SK-N-SH (cell line): ENCODE measurements around the gene FHIP2A. TPM values are rescaled to one million over a fixed set of nuclear protein-coding genes. Genes with fewer than 3 reads are reported as not detected.

ENCODE experiments used
- CTCF ChIA-PET: fragments of 300-600, 350-600 bp; formaldehyde crosslinking; extraction: SDS; loops from one replicate; lab custom pipeline; 2021; lab: Yijun Ruan, JAX
- POLR2A ChIA-PET: fragments of 350-600 bp; sonication (Branson Sonifier 250); formaldehyde crosslinking; extraction: SDS; loops from one replicate; lab custom pipeline; 2020; ENCODE audit warnings: antibody characterized with exemption, inconsistent platforms; lab: Yijun Ruan, JAX
- DNase-seq: peaks from one replicate; pipeline ENCODE4 v3.0.0; 2012
- H2AFZ ChIP-seq: fragments of 200-600 bp; sonication (generic); 2 replicates; pipeline ENCODE4 v1.8.1; 2016; ENCODE audit warnings: antibody characterized with exemption, mild to moderate bottlenecking, low read depth
- H3F3A ChIP-seq: fragments of 200-600 bp; sonication (generic); replicated peaks from 2 replicates; pipeline ENCODE3; 2016; ENCODE audit warnings: antibody characterized with exemption, mild to moderate bottlenecking; ENCODE audit not compliant: insufficient read depth
- H3K27ac ChIP-seq, 2 experiments: fragments of 200-500 bp in 1 of 2; fragments of 200-600 bp in 1 of 2; sonication (Bioruptor generic) in 1 of 2; sonication (generic), shearing (Covaris generic) in 1 of 2; 2 replicates each; pipeline versions ENCODE4 v1.5.1 to v1.6.1; 2014 to 2016; ENCODE audit warnings: low read depth in 2 of 2, inconsistent platforms in 1 of 2, low read length in 1 of 2, mild to moderate bottlenecking in 1 of 2, mixed read lengths in 1 of 2
- H3K27me3 ChIP-seq: fragments of 200-600 bp; sonication (generic), shearing (Covaris generic); 2 replicates; pipeline ENCODE4 v1.6.1; 2016; ENCODE audit warnings: mixed run types; ENCODE audit not compliant: insufficient read depth
- H3K36me3 ChIP-seq, 2 experiments: fragments of 200-500 bp in 1 of 2; fragments of 200-600 bp in 1 of 2; sonication (Bioruptor generic) in 1 of 2; sonication (generic) in 1 of 2; replicated peaks in 1 of 2; 2 replicates each; pipeline versions ENCODE3 to v1.5.1; 2014 to 2016; ENCODE audit warnings: low read length in 1 of 2, mild to moderate bottlenecking in 1 of 2; ENCODE audit not compliant: insufficient read depth in 2 of 2, control insufficient read depth in 1 of 2
- H3K4me1 ChIP-seq, 2 experiments: fragments of 200-500 bp in 1 of 2; fragments of 200-600 bp in 1 of 2; sonication (Bioruptor generic) in 1 of 2; sonication (generic), shearing (Covaris generic) in 1 of 2; 2 replicates each; pipeline versions ENCODE4 v1.5.1 to v1.6.1; 2014 to 2016; ENCODE audit warnings: low read depth in 1 of 2, low read length in 1 of 2, mixed run types in 1 of 2; ENCODE audit not compliant: insufficient read depth in 2 of 2, control insufficient read depth in 1 of 2
- H3K4me2 ChIP-seq: fragments of 200-600 bp; sonication (generic), shearing (Covaris generic); 2 replicates; pipeline ENCODE4 v1.6.1; 2017; ENCODE audit warnings: mixed run types
- H3K4me3 ChIP-seq, 2 experiments: fragments of 200-500 bp in 1 of 2; fragments of 200-600 bp in 1 of 2; sonication (Bioruptor generic) in 1 of 2; sonication (generic), shearing (Covaris generic) in 1 of 2; 2 replicates each; pipeline versions ENCODE4 v1.5.1 to v1.8.1; 2014 to 2016; ENCODE audit warnings: low read depth in 2 of 2, inconsistent platforms in 1 of 2, low read length in 1 of 2, mild to moderate bottlenecking in 1 of 2, mixed read lengths in 1 of 2, moderate library complexity in 1 of 2
- H3K79me2 ChIP-seq: fragments of 200-600 bp; sonication (generic); 2 replicates; pipeline ENCODE4 v1.8.1; 2017; ENCODE audit warnings: mild to moderate bottlenecking; ENCODE audit not compliant: insufficient read depth
- H3K9ac ChIP-seq: fragments of 200-600 bp; sonication (generic); 2 replicates; pipeline ENCODE4 v1.6.1; 2017; ENCODE audit warnings: mixed run types
- H3K9me2 ChIP-seq: fragments of 200-600 bp; sonication (generic); 2 replicates; pipeline ENCODE4 v1.6.1; 2017; ENCODE audit warnings: mixed run types
- H3K9me3 ChIP-seq: fragments of 200-600 bp; sonication (generic); 2 replicates; pipeline ENCODE4 v1.6.1; 2017; ENCODE audit warnings: mixed run types, mild to moderate bottlenecking, moderate library complexity
- H4K20me1 ChIP-seq: fragments of 200-600 bp; sonication (generic); 2 replicates; pipeline ENCODE4 v1.6.1; 2017; ENCODE audit warnings: mild to moderate bottlenecking, mixed run types; ENCODE audit not compliant: insufficient read depth
- CTCF ChIP-seq: fragments of 200-600 bp; sonication (generic); IDR thresholded peaks from 2 replicates; pipeline ENCODE4 v1.6.1; 2017; ENCODE audit warnings: antibody characterized with exemption, mild to moderate bottlenecking, moderate library complexity
- FOSL2 ChIP-seq: IDR thresholded peaks from 2 replicates; pipeline ENCODE4 v1.4.0; 2012; ENCODE audit warnings: low read depth, mild to moderate bottlenecking, moderate library complexity, borderline replicate concordance
- GABPA ChIP-seq: IDR thresholded peaks from 2 replicates; pipeline ENCODE4 v1.4.0; 2012; ENCODE audit warnings: low read depth, mild to moderate bottlenecking
- MEF2A ChIP-seq: IDR thresholded peaks from 2 replicates; pipeline ENCODE4 v1.4.0; 2012; ENCODE audit warnings: low read depth, borderline replicate concordance
- NFIC ChIP-seq: IDR thresholded peaks from 2 replicates; pipeline ENCODE4 v1.4.0; 2012; ENCODE audit warnings: borderline replicate concordance
- PBX3 ChIP-seq: IDR thresholded peaks from 2 replicates; pipeline ENCODE4; 2012
- RAD21 ChIP-seq: IDR thresholded peaks from 2 replicates; pipeline ENCODE4 v1.6.1; 2012; ENCODE audit warnings: mild to moderate bottlenecking, low read length
- REST ChIP-seq: IDR thresholded peaks from 2 replicates; pipeline ENCODE4 v1.6.1; 2012; ENCODE audit warnings: mild to moderate bottlenecking, low read depth, low read length, moderate library complexity
- RXRA ChIP-seq: IDR thresholded peaks from 2 replicates; pipeline ENCODE4 v1.4.0; 2012; ENCODE audit warnings: low read depth, mild to moderate bottlenecking, borderline replicate concordance
- SIN3A ChIP-seq: IDR thresholded peaks from 2 replicates; pipeline ENCODE4 v1.6.1; 2012; ENCODE audit warnings: low read depth, mild to moderate bottlenecking, low read length, moderate library complexity, borderline replicate concordance
- TCF12 ChIP-seq: IDR thresholded peaks from 2 replicates; pipeline ENCODE4 v1.4.0; 2012
- USF2 ChIP-seq: fragments of 150-350 bp; IDR thresholded peaks from 2 replicates; pipeline ENCODE4 v1.6.1; 2017; ENCODE audit warnings: antibody characterized with exemption, low read length, low read depth, borderline replicate concordance
- YY1 ChIP-seq: IDR thresholded peaks from 2 replicates; pipeline ENCODE4 v1.4.0; 2012; ENCODE audit warnings: low read depth, mild to moderate bottlenecking
- ZBTB33 ChIP-seq: IDR thresholded peaks from 2 replicates; pipeline ENCODE4 v1.4.0; 2012; ENCODE audit warnings: low read depth, borderline replicate concordance
- WGBS: methylation state at CpG from one replicate; pipeline ENCODE4 v1.1.6; 2017; ENCODE audit warnings: low lambda C conversion rate; 5-methylcytosine and 5-hydroxymethylcytosine counted together
- polyA plus RNA-seq, 3 experiments: library from polyadenylated mRNA; depleted of rRNA; stranded (reverse); fragments of >200 nt; gene quantifications; 2 replicates each; pipeline ENCODE4 v1.2.3, GENCODE V29; 2012

Gene FHIP2A
- polyA plus RNA-seq, 1 of the 3 experiments (the other 2 are of a cell fraction) = 6.1 TPM

- H3K4me2 ChIP-seq = no peak overlapping the region
- DNase-seq = no peak
- H3K4me3 ChIP-seq = no peak overlapping the region
- no peaks in the 10 kb centered on the region for H3K4me1 ChIP-seq
- H3K9ac ChIP-seq = no peak overlapping the region
- H3K27me3 ChIP-seq = no peaks in the 10 kb centered on the region
- WGBS = 92% methylated on average over 3 of the region's 3 CpGs
- H3K36me3 ChIP-seq = peaks cover 66 to 86% of the 10 kb centered on the region in 2 experiments
- H3K9me3 ChIP-seq = no peaks in the 10 kb centered on the region
- H4K20me1 ChIP-seq = no peaks in the 10 kb centered on the region
- peaks cover 8% of the 10 kb centered on the region for H3F3A ChIP-seq
- peaks cover 82% of the 10 kb centered on the region for H3K79me2 ChIP-seq
- H3K9me2 ChIP-seq = no peaks in the 10 kb centered on the region
- ChIA-PET POLR2A (no interaction called here), CTCF (interaction anchor here (9.9 kb wide), 1 partner anchor 15 kb away, joined by 70 read pairs; the partner anchor contains the start of gene FHIP2A)
- H3K27ac ChIP-seq = no peak overlapping the region
- TF ChIP-seq CTCF (no peak), FOSL2 (no peak), ZBTB33 (no peak), RXRA (no peak)
- no peak overlapping the region for H2AFZ ChIP-seq
Observed at GRCh38 chr10:114837690-114838089, 16.1 kb downstream of the FHIP2A start.

- H3K9ac ChIP-seq = no peak overlapping the region
- POLR2A ChIA-PET = no interaction called here
Observed at GRCh38 chr10:114839901-114840300, 18.3 kb downstream of the FHIP2A start.

More at GRCh38 chr10:114839901-114840300, 18.3 kb downstream of the FHIP2A start:
- DNase-seq = no peak
- no peaks in the 10 kb centered on the region for H3K9me2 ChIP-seq
- H3K27ac ChIP-seq = no peak overlapping the region
- H4K20me1 ChIP-seq = no peaks in the 10 kb centered on the region
- H3K4me2 ChIP-seq = no peak overlapping the region
- peaks cover 66 to 83% of the 10 kb centered on the region in 2 experiments for H3K36me3 ChIP-seq
- TF ChIP-seq RAD21 = no peak
- TF ChIP-seq NFIC = no peak
- no peak for TF ChIP-seq REST
- no peak for TF ChIP-seq GABPA
- TF ChIP-seq YY1 = no peak
- no peak for TF ChIP-seq PBX3
- no peak for TF ChIP-seq TCF12
- no peak for TF ChIP-seq USF2
- TF ChIP-seq SIN3A = no peak
- TF ChIP-seq MEF2A = no peak
- H3K27me3 ChIP-seq = no peaks in the 10 kb centered on the region
- H3F3A ChIP-seq = peaks cover 8% of the 10 kb centered on the region
- no peaks in the 10 kb centered on the region for H3K4me1 ChIP-seq
- CTCF ChIA-PET = no interaction called here
- H3K4me3 ChIP-seq = no peak overlapping the region
- H2AFZ ChIP-seq = no peak overlapping the region
- no peaks in the 10 kb centered on the region for H3K9me3 ChIP-seq
- H3K79me2 ChIP-seq = peaks cover 69% of the 10 kb centered on the region
- 98% methylated on average over 3 of the region's 3 CpGs for WGBS
